HepG2 (cell line): ENCODE data around the gene PHF14. TPM values are rescaled to one million over a fixed set of nuclear protein-coding genes. Genes with fewer than 3 reads are reported as not detected.

Experiments used
- ATF1 ChIP-seq: IDR thresholded peaks from 2 replicates; pipeline ENCODE4 v1.6.1; 2016; ENCODE audit warnings: mild to moderate bottlenecking, control low read depth
- FOXP4 ChIP-seq: sonication (generic); formaldehyde crosslinking; IDR thresholded peaks from 2 replicates; pipeline ENCODE4 v1.4.0; 2020; ENCODE audit warnings: missing genetic modification reagents
- HNRNPLL ChIP-seq: fragments of 200-400 bp; formaldehyde crosslinking; IDR thresholded peaks from 2 replicates; pipeline ENCODE4 v1.6.1; 2017; ENCODE audit warnings: mild to moderate bottlenecking, low read depth, low read length; ENCODE audit not compliant: poor library complexity, severe bottlenecking
- KDM2A ChIP-seq: sonication (generic); formaldehyde crosslinking; IDR thresholded peaks from 2 replicates; pipeline ENCODE4 v1.4.0; 2020; ENCODE audit warnings: low read depth, missing genetic modification reagents, borderline replicate concordance
- MAX ChIP-seq: IDR thresholded peaks from 2 replicates; pipeline ENCODE4 v1.6.1; 2012; ENCODE audit warnings: inconsistent platforms
- XBP1 ChIP-seq: sonication (generic); formaldehyde crosslinking; IDR thresholded peaks from 2 replicates; pipeline ENCODE4 v1.5.0; 2020; ENCODE audit warnings: missing genetic modification reagents
- ZMAT3 ChIP-seq: sonication (generic); formaldehyde crosslinking; conservative IDR thresholded peaks from 2 replicates; pipeline ENCODE4 v1.7.0; 2021; ENCODE audit warnings: missing genetic modification reagents
- ZNF331 ChIP-seq: sonication (generic); formaldehyde crosslinking; IDR thresholded peaks from 2 replicates; pipeline ENCODE4 v1.4.0; 2020; ENCODE audit warnings: missing genetic modification reagents
- ZNF382 ChIP-seq: sonication (generic); formaldehyde crosslinking; IDR thresholded peaks from 2 replicates; pipeline ENCODE4 v1.5.0; 2020; ENCODE audit warnings: missing genetic modification reagents, mild to moderate bottlenecking, borderline replicate concordance
- ZNF609 ChIP-seq: sonication (generic); formaldehyde crosslinking; IDR thresholded peaks from 2 replicates; pipeline ENCODE4 v1.4.0; 2020; ENCODE audit warnings: mild to moderate bottlenecking, missing genetic modification reagents, borderline replicate concordance
- ZNF879 ChIP-seq: sonication (generic); formaldehyde crosslinking; IDR thresholded peaks from 2 replicates; pipeline ENCODE4 v1.8.1; 2023; ENCODE audit warnings: missing genetic modification reagents
- polyA plus RNA-seq, 8 experiments: library from polyadenylated mRNA; depleted of rRNA in 3 of 8; stranded (reverse) in 7 of 8; unstranded in 1 of 8; fragments of >200 nt; fragmentation: Illumina TruSeq in 4 of 8; extraction: Trizol in 4 of 8; gene quantifications; 2 replicates each; pipeline versions ENCODE4 v1.2.1 to v1.2.3, GENCODE V29; 2011 to 2016; ENCODE audit warnings: low read depth in 4 of 8, missing spikeins in 1 of 8, mixed read lengths in 1 of 8; ENCODE audit not compliant: insufficient read depth in 1 of 8
- total RNA-seq, 5 experiments: library from RNA; depleted of rRNA; stranded (reverse); fragments of >200 nt; fragmentation: Illumina TruSeq; extraction: Trizol; gene quantifications; 2 replicates each; pipeline ENCODE4 v1.2.3, GENCODE V29; 2016; ENCODE audit warnings: low read depth in 1 of 5
- TF ChIP-seq, protein P1 (sequence below): sonication (generic); formaldehyde crosslinking; IDR thresholded peaks from 2 replicates; pipeline ENCODE4 v1.4.0; 2020; ENCODE audit warnings: missing genetic modification reagents
- TF ChIP-seq, protein P2 (sequence below): IDR thresholded peaks from 2 replicates; pipeline ENCODE4 v1.6.1; 2016
- TF ChIP-seq, protein P3 (sequence below): sonication (generic); formaldehyde crosslinking; IDR thresholded peaks from 2 replicates; pipeline ENCODE4 v1.4.0; 2020; ENCODE audit warnings: missing genetic modification reagents

PHF14 gene
- total and polyA plus RNA-seq, 2 of the 13 experiments (the other 11 are each of a cell fraction or from before 2014, with no cell fraction given) = 18.9 to 68.7 TPM

GRCh38 chr7:10939911-10940703, 33.6 kb upstream of the PHF14 start (continued):
- TF ChIP-seq FOXP4 (CRISPR knock-in tag) = peak; percentile 62; the same call in 1 of the 2 replicates
- peak; percentile 69; the same call in 1 of the 2 replicates for TF ChIP-seq KDM2A (CRISPR knock-in tag)
- TF ChIP-seq, protein P1, sequence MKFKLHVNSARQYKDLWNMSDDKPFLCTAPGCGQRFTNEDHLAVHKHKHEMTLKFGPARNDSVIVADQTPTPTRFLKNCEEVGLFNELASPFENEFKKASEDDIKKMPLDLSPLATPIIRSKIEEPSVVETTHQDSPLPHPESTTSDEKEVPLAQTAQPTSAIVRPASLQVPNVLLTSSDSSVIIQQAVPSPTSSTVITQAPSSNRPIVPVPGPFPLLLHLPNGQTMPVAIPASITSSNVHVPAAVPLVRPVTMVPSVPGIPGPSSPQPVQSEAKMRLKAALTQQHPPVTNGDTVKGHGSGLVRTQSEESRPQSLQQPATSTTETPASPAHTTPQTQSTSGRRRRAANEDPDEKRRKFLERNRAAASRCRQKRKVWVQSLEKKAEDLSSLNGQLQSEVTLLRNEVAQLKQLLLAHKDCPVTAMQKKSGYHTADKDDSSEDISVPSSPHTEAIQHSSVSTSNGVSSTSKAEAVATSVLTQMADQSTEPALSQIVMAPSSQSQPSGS (CRISPR knock-in tag) = peak; percentile 72
- TF ChIP-seq XBP1 = 0 out of 2 replicates have a peak, but pooled peaks have one; percentile 52
- TF ChIP-seq ZNF609 (CRISPR knock-in tag) = no peak; the same call in 1 of the 2 replicates
- TF ChIP-seq, protein P2, sequence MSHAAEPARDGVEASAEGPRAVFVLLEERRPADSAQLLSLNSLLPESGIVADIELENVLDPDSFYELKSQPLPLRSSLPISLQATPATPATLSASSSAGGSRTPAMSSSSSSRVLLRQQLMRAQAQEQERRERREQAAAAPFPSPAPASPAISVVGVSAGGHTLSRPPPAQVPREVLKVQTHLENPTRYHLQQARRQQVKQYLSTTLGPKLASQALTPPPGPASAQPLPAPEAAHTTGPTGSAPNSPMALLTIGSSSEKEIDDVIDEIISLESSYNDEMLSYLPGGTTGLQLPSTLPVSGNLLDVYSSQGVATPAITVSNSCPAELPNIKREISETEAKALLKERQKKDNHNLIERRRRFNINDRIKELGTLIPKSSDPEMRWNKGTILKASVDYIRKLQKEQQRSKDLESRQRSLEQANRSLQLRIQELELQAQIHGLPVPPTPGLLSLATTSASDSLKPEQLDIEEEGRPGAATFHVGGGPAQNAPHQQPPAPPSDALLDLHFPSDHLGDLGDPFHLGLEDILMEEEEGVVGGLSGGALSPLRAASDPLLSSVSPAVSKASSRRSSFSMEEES = peak; percentile 39; the same call in 1 of the 2 replicates
- peak; percentile 72; the same call in 1 of the 2 replicates for TF ChIP-seq ZNF331 (CRISPR knock-in tag)
- peak; percentile 55 for TF ChIP-seq MAX
- no peak for TF ChIP-seq ATF1
- no peak for TF ChIP-seq ZNF382 (CRISPR knock-in tag)
- TF ChIP-seq HNRNPLL = peak; percentile 90
- TF ChIP-seq, protein P3, sequence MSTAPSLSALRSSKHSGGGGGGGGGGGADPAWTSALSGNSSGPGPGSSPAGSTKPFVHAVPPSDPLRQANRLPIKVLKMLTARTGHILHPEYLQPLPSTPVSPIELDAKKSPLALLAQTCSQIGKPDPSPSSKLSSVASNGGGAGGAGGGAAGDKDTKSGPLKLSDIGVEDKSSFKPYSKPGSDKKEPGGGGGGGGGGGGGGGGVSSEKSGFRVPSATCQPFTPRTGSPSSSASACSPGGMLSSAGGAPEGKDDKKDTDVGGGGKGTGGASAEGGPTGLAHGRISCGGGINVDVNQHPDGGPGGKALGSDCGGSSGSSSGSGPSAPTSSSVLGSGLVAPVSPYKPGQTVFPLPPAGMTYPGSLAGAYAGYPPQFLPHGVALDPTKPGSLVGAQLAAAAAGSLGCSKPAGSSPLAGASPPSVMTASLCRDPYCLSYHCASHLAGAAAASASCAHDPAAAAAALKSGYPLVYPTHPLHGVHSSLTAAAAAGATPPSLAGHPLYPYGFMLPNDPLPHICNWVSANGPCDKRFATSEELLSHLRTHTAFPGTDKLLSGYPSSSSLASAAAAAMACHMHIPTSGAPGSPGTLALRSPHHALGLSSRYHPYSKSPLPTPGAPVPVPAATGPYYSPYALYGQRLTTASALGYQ (CRISPR knock-in tag) = peak; percentile 25; the same call in 1 of the 2 replicates
- peak; percentile 54; the same call in 1 of the 2 replicates for TF ChIP-seq ZMAT3 (CRISPR knock-in tag)
- 0 out of 2 replicates have a peak, but pooled peaks have one; percentile 42 for TF ChIP-seq ZNF879
